ENCODE measurements around the gene JAZF1. TPM values are rescaled to one million over a fixed set of nuclear protein-coding genes. Genes with fewer than 3 reads are reported as not detected.

Gene JAZF1
- total and polyA plus RNA-seq, 2 of the 8 experiments (the other 6 are each of a cell fraction or from before 2014, with no cell fraction given): 2.6 to 21.8 TPM

- no peak overlapping the region for H3K14ac ChIP-seq (ENCODE audit: insufficient read length)
- no peak overlapping the region for H4K91ac ChIP-seq (replicated peaks; ENCODE audit: insufficient read length, low read length)
- no peak overlapping the region for H2BK15ac ChIP-seq (ENCODE audit: low read length)
- no peak overlapping the region for H2BK5ac ChIP-seq (ENCODE audit: low read depth, low read length)
- H3K9me3 ChIP-seq (ENCODE audit: insufficient read depth in 2 of 2, low read depth in 1 of 2, low read length in 1 of 2): no peaks in the 10 kb centered on the region
- H3K9ac ChIP-seq (replicated peaks in 1 of 4; ENCODE audit: extremely low read depth in 1 of 4, low read depth in 3 of 4, low read length in 3 of 4): no peak overlapping the region
- no peaks in the 10 kb centered on the region; the same call in 1 of the 2 replicates for H3K23me2 ChIP-seq (ENCODE audit: low read depth, low read length)
- no peak overlapping the region for H3K56ac ChIP-seq (replicated peaks; ENCODE audit: insufficient read length, low read depth, low read length)
- H2BK20ac ChIP-seq (ENCODE audit: low read length): no peak overlapping the region
- H3K18ac ChIP-seq (ENCODE audit: extremely low read depth, low read length): no peak overlapping the region
- no peaks in the 10 kb centered on the region for H3K36me3 ChIP-seq (ENCODE audit: control insufficient read depth in 2 of 4, insufficient read depth in 4 of 4, low read length in 3 of 4)
- no peaks in the 10 kb centered on the region for H3K79me1 ChIP-seq (ENCODE audit: low read depth, low read length)
- no peak overlapping the region for H3K23ac ChIP-seq (ENCODE audit: insufficient read length)
- FAIRE-seq: no peak
- no peak overlapping the region for H2BK120ac ChIP-seq (replicated peaks; ENCODE audit: low read depth, low read length)
- CTCF ChIA-PET (ENCODE audit: partially characterized antibody): interaction anchor here (0.9 kb wide), 1 partner anchor 18 kb away, joined by 3 read pairs; no protein-coding TSS in a partner anchor
- no peak overlapping the region for H4K5ac ChIP-seq (ENCODE audit: insufficient read length, low read depth, low read length)
- no peak overlapping the region for H3K4me2 ChIP-seq (ENCODE audit: insufficient read depth in 1 of 2, low read depth in 2 of 2, low read length in 2 of 2)
- no peak overlapping the region for H2AFZ ChIP-seq (ENCODE audit: low read length)
- TF ChIP-seq SP1 (IDR thresholded peaks at IDR 0.05; ENCODE audit: low read depth, low read length) (no peak), TBP (IDR thresholded peaks at IDR 0.05; ENCODE audit: low read depth, low read length) (no peak), ZNF274 (IDR thresholded peaks at IDR 0.05; ENCODE audit: borderline replicate concordance, extremely low read depth, low read length) (no peak), TAF1 (IDR thresholded peaks at IDR 0.05; ENCODE audit: low read depth, low read length) (no peak), GABPA (IDR thresholded peaks at IDR 0.05; ENCODE audit: borderline replicate concordance, insufficient read depth, low read length) (no peak), SIRT6 (IDR thresholded peaks at IDR 0.05; ENCODE audit: low read length) (no peak)
- POLR2A ChIA-PET (ENCODE audit: partially characterized antibody): no interaction called here
- H3K4me3 ChIP-seq (ENCODE audit: extremely low read depth in 1 of 4, insufficient read depth in 2 of 4, low read depth in 3 of 4, low read length in 4 of 4): no peak overlapping the region
- H3K4ac ChIP-seq (replicated peaks; ENCODE audit: insufficient read length, low read depth, low read length): no peak overlapping the region
- no peak for DNase-seq (ENCODE audit: low read depth in 1 of 2, low spot score in 2 of 2)
- no peak overlapping the region for H4K8ac ChIP-seq (ENCODE audit: extremely low read depth, insufficient read depth, low read length)
- no peaks in the 10 kb centered on the region for H4K20me1 ChIP-seq (replicated peaks in 1 of 2; ENCODE audit: control insufficient read depth in 1 of 2, insufficient read depth in 2 of 2, low read length in 2 of 2)
- H3K27me3 ChIP-seq (replicated peaks in 1 of 4; ENCODE audit: control insufficient read depth in 3 of 4, extremely low read depth in 1 of 4, insufficient read depth in 3 of 4, low read length in 3 of 4): no peaks in the 10 kb centered on the region
- 91% methylated on average over 3 of the region's 3 CpGs; no CpG with 5 or more reads in 1 of the 2 experiments for WGBS, 2 experiments (ENCODE audit: extremely low coverage in 1 of 2, insufficient coverage in 1 of 2, insufficient read length in 1 of 2, insufficient replicate concordance in 2 of 2, low coverage in 1 of 2, low lambda C conversion rate in 2 of 2, missing lambda C conversion rate in 1 of 2)
- no peak overlapping the region for H2BK12ac ChIP-seq (ENCODE audit: low read depth, low read length)
- no peak overlapping the region for H2AK5ac ChIP-seq (ENCODE audit: low read depth, low read length)
- H3K79me2 ChIP-seq (ENCODE audit: control insufficient read depth in 1 of 2, insufficient read depth in 2 of 2, low read length in 2 of 2): no peaks in the 10 kb centered on the region
- H3K4me1 ChIP-seq (replicated peaks in 1 of 4; ENCODE audit: control insufficient read depth in 3 of 4, insufficient read depth in 4 of 4, low read length in 3 of 4): peaks cover 0 to 4% (median 0%) of the 10 kb centered on the region in 4 experiments; a peak in 1 of 7 replicates
- no peak overlapping the region for H3K27ac ChIP-seq (ENCODE audit: low read depth, low read length)
These were observed 68.6 kb downstream of the JAZF1 start for GRCh38 chr7:28112012-28112411.

Measured in H1 (cell line).